ENCODE results near the gene NLRP5.

NLRP5 gene

DNA sequence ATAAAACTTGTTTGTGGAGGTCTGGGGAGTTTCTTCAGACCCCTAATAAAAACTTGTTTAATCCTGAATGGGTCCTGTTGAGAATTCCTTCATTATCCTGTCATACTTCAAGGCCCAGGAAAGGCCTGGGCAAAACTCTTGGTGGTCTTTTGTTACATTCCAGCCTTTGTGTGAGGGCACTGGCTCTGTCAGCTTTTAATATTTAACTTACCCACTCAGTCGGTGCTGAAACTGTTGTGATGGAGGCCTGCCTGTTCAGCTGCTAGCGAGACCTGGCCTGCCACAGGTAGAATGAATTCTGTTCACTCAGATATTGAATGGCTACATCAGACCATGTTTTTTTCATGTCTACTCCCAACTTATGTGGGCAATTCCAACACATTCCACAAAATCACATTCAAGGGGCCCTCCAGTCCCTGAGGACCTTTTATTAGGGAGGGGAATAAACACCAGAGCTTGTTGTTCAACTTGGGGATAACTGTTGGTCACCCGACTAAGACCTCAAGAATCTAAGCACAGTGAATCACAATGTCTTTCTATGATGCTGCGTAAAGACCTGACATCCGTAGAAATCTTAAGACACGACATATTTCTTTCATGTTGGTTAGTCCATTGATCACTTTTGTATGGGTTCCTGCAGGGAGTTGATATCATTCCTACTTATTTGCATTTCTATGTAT lies 26.4 kb upstream of the NLRP5 start:
- H3K9me3 ChIP-seq = no peaks in the 10 kb centered on the region

DNA sequence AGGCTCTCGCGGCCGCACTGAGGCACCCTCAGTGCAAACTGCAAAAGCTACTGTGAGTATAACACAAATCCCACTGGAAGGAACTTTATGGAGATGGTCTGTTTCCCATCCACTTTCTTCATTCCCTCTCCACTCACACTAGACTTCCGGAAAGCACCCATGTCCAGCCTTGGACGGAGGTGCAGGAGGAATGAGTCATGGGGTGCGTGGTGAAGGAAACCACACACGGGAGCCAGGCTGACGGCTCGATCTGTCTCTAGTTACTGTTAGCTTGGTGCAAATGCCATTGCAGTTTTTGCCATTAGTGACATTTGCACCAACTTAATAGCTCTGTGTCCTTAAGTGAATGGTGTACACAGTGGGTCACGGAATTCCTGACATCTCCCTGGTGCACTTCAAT lies 24.4 kb upstream of the NLRP5 start:
- TF ChIP-seq, protein P1, sequence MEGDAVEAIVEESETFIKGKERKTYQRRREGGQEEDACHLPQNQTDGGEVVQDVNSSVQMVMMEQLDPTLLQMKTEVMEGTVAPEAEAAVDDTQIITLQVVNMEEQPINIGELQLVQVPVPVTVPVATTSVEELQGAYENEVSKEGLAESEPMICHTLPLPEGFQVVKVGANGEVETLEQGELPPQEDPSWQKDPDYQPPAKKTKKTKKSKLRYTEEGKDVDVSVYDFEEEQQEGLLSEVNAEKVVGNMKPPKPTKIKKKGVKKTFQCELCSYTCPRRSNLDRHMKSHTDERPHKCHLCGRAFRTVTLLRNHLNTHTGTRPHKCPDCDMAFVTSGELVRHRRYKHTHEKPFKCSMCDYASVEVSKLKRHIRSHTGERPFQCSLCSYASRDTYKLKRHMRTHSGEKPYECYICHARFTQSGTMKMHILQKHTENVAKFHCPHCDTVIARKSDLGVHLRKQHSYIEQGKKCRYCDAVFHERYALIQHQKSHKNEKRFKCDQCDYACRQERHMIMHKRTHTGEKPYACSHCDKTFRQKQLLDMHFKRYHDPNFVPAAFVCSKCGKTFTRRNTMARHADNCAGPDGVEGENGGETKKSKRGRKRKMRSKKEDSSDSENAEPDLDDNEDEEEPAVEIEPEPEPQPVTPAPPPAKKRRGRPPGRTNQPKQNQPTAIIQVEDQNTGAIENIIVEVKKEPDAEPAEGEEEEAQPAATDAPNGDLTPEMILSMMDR (IDR thresholded peaks at IDR 0.05; ENCODE audit: low read depth, low read length) = no peak
- Histone ChIP-seq H3K4me3 (ENCODE audit: low read depth, low read length) (no peak overlapping the region), H3K4me1 (no peaks in the 10 kb centered on the region), H3K36me3 (no peaks in the 10 kb centered on the region), H3K9me3 (no peaks in the 10 kb centered on the region), H3K27me3 (peaks cover under 1% of the 10 kb centered on the region; the same call in 1 of the 2 replicates)
- no peak for DNase-seq

More for the DNA sequence above, 26.4 kb upstream of the NLRP5 start:
- Histone ChIP-seq H3K36me3 (no peaks in the 10 kb centered on the region), H3K27me3 (peaks cover 17% of the 10 kb centered on the region), H3K4me3 (ENCODE audit: low read depth, low read length) (no peak overlapping the region), H3K4me1 (no peaks in the 10 kb centered on the region)
- TF ChIP-seq, protein P1 (IDR thresholded peaks at IDR 0.05; ENCODE audit: low read depth, low read length) = no peak
- DNase-seq = no peak

DNA sequence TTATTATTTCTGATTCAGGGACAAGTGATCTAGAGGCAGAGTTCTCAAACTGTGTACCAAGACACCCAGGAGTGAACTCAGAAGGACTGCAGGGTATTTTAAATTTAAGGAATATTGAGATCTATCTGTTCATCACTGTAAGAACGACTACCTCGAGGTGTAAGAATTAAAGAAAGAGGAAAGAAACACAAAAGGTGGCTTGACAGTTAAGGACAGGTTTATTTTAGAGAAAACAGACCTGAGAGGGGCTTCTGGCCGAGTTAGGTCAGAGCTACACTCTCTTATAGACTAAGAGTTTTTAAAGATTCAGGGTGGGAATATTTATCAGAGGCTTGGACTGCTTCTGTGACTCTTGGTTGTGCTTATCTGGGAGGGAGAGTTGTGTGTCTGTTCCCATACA lies 12.6 kb upstream of the NLRP5 start:
- TF ChIP-seq, protein P1 (IDR thresholded peaks at IDR 0.05; ENCODE audit: low read depth, low read length) = no peak
- Histone ChIP-seq H3K4me1 (no peaks in the 10 kb centered on the region), H3K9me3 (peaks cover 3% of the 10 kb centered on the region), H3K36me3 (no peaks in the 10 kb centered on the region), H3K27me3 (no peaks in the 10 kb centered on the region; the same call in 1 of the 2 replicates), H3K4me3 (ENCODE audit: low read depth, low read length) (no peak overlapping the region)
- DNase-seq = no peak

DNA sequence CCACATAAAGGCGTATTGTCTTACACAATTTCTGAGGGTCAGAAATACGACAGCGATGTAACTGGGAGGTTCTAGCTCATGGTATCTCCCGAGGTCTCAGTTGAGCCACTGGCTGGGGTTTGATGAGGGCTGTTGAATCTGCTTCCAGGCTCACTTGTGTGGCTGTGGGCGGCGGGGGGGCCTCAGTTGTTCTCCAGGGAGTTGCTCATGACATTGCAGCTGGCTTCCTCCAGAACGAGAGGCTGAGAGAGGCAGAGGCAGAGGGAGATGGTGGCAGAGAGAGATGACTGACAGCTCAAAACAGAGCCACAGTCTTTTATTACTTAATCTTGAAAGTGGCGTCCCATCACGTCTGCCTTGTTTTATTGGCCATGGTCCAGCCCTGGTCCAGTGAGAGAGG lies 6.2 kb upstream of the NLRP5 start:
- Histone ChIP-seq H3K9me3 (no peaks in the 10 kb centered on the region), H3K27me3 (no peaks in the 10 kb centered on the region), H3K4me1 (no peaks in the 10 kb centered on the region), H3K36me3 (no peaks in the 10 kb centered on the region), H3K4me3 (ENCODE audit: low read depth, low read length) (no peak overlapping the region)
- DNase-seq = no peak
- TF ChIP-seq, protein P1 (IDR thresholded peaks at IDR 0.05; ENCODE audit: low read depth, low read length) = no peak

DNA sequence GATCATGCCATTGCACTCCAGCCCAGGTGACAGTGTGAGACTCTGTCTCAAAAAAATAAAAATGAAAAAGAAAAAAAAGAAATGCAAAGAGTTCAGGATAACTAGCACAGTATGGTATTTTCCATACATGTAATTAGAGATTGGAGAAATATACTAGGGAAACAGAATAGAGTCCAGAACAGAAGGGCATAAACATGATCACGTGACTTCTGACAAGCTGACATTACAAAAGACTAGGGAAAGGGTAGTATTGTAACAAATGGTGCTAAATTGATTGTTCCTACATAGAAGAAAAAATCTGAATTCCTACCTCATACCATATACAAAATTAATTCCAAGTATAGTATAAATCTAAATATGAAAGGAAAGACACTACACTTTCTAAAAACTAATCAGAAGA lies 1.3 kb upstream of the NLRP5 start:
- Histone ChIP-seq H3K4me3 (ENCODE audit: low read depth, low read length) (no peak overlapping the region), H3K27me3 (no peaks in the 10 kb centered on the region), H3K9me3 (no peaks in the 10 kb centered on the region), H3K4me1 (no peaks in the 10 kb centered on the region), H3K36me3 (no peaks in the 10 kb centered on the region)
- no peak for DNase-seq
- TF ChIP-seq, protein P1 (IDR thresholded peaks at IDR 0.05; ENCODE audit: low read depth, low read length) = no peak

GRCh38 chr19:55990831-55991230 lies 4.3 kb downstream of the NLRP5 start:
- Histone ChIP-seq H3K36me3 (no peaks in the 10 kb centered on the region), H3K9me3 (0 out of 2 replicates have a peak, but pooled peaks cover 3% of the 10 kb centered on the region), H3K27me3 (no peaks in the 10 kb centered on the region), H3K4me1 (no peaks in the 10 kb centered on the region), H3K4me3 (ENCODE audit: low read depth, low read length) (no peak overlapping the region)
- no peak for DNase-seq
- TF ChIP-seq, protein P1 (IDR thresholded peaks at IDR 0.05; ENCODE audit: low read depth, low read length) = no peak

All from BE2C (cell line).